ENCODE data around the gene SH2D5.

- TF ChIP-seq CTCF (IDR thresholded peaks at IDR 0.05; ENCODE audit: borderline replicate concordance, extremely low read depth, low read length, poor library complexity, severe bottlenecking), result no peak
- no peak for TF ChIP-seq EZH2 (IDR thresholded peaks at IDR 0.05; ENCODE audit: borderline replicate concordance, low read depth, low read length, severe bottlenecking)
Measured at GRCh38 chr1:20717452-20718342, 14.8 kb downstream of the SH2D5 start, which contains the start of gene KIF17.
